ENCODE data around the gene FBLL1.
"Not testable (repeated sequence)": the region's sequence is repeated elsewhere in the genome, so short reads cannot be mapped to it uniquely, and the experiment has no call there.

The FBLL1 gene

GRCh38 chr5:168553377-168554130 lies 24.4 kb downstream of the FBLL1 start:
- no peak for DNase-seq

- DNase-seq, result no peak
Measured at GRCh38 chr5:168557389-168557788, 28.3 kb downstream of the FBLL1 start.

GRCh38 chr5:168562279-168562678 lies 33.2 kb downstream of the FBLL1 start:
- DNase-seq, result no peak

- no peak for DNase-seq
Measured at GRCh38 chr5:168563959-168564358, 34.9 kb downstream of the FBLL1 start.

GRCh38 chr5:168568738-168569137 lies 39.6 kb downstream of the FBLL1 start:
- DNase-seq, result no peak

- no peak for DNase-seq
Measured at GRCh38 chr5:168570490-168571328, 41.6 kb downstream of the FBLL1 start.

GRCh38 chr5:168573663-168574062 lies 44.6 kb downstream of the FBLL1 start:
- DNase-seq, result not testable (repeated sequence)

- not testable (repeated sequence) for DNase-seq
Measured at GRCh38 chr5:168574156-168574555, 45.1 kb downstream of the FBLL1 start.

GRCh38 chr5:168575391-168576372 lies 46.6 kb downstream of the FBLL1 start:
- no peak for DNase-seq

- no peak for DNase-seq
Measured at GRCh38 chr5:168578006-168578405, 48.9 kb downstream of the FBLL1 start.

- peak; percentile 80 for DNase-seq
Measured at GRCh38 chr5:168578538-168579487, 49.7 kb downstream of the FBLL1 start, which contains the start of gene PANK3. Gene PANK3, minus strand, starts transcription at chr5:168579368. Its CDS starts 85 bp downstream, at chr5:168579283.

GRCh38 chr5:168579488-168580226 lies 50.6 kb downstream of the FBLL1 start:
- peak; percentile 97 for DNase-seq

GRCh38 chr5:168580227-168580508 lies 51.1 kb downstream of the FBLL1 start:
- DNase-seq, result no peak
